Measurements from ENCODE around the gene LMO2.

LMO2 gene

DNA sequence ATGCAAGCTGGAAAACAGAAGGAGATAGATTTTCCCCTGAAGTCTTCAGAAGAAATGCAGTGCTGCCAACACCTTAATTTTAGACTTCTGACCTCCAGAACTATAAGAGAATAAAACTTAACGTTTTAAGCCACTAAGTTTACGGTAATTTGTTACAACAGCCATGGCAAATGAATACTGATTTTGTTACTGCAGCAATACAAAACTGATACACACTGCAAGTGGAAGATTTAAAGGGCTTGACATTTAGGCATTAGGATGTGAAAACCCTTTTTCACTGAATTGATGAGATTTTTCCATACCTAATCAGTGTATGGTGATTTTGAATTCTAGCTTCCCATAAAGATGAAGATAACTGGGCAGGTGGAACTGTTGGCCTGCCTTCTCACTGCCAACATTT lies 22.1 kb upstream of the LMO2 start:
- no peak for DNase-seq

DNA sequence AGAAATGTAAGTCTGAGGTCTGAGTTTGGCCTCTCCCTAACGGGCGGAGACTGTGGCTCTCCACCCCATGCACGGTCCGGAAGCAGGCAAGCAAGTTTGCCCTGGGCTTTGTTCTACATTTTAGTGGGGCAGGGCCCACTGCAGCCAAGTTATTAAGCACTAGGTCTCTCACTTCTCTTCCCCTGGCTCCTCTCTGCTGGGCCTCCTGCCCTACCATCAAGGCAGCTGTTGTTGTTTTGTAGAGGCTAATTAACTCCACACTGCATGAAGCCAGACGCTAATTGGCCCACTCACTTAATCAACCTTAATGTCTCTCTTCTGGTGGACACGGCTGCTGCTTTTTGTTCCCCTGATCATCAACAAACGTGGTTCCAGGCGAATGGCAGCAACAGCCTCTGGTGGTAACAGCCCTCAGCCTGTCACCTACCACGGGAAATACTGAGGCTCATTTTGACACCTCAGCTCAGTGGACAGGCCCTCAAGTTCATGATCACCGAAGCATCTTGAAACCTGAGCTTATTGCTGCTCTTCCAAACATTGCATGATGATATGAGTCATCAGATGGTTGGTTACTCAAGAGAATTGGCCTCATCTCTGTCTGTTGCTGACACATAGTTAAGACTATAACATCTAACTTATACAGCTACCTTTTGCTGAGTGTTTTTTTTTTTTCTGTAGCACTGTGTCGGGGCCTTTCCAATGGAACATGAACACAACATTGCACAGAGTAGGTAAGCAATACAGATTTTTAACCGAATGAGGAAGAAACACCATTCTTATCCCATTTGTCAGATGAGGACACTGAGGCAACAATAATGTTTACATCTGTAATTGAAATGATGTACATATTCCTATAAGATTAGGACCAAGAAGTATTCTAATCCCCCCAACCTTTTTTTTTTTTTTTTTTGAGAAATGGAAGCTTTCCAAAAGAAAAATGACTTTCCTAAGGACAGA lies 20.8 kb upstream of the LMO2 start:
- no peak for DNase-seq

DNA sequence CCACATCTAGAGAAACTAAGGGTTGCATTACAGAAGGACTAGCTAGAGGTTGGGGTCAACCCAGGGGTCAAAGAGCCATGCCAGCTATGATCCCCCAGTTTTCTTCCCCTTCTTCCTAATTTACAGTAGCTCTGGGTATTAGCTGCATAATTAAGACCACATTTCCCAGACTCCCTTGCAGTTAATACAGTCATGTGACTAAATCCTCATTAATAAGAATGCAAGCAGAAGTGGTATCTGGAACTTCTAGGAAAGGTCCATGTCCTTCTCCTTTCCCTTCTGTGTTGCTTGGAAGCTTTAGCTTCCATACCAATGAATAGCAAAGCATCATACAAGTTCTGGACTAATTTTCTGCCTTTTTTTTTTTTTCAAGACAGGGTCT lies 19.1 kb upstream of the LMO2 start:
- DNase-seq = no peak

DNA sequence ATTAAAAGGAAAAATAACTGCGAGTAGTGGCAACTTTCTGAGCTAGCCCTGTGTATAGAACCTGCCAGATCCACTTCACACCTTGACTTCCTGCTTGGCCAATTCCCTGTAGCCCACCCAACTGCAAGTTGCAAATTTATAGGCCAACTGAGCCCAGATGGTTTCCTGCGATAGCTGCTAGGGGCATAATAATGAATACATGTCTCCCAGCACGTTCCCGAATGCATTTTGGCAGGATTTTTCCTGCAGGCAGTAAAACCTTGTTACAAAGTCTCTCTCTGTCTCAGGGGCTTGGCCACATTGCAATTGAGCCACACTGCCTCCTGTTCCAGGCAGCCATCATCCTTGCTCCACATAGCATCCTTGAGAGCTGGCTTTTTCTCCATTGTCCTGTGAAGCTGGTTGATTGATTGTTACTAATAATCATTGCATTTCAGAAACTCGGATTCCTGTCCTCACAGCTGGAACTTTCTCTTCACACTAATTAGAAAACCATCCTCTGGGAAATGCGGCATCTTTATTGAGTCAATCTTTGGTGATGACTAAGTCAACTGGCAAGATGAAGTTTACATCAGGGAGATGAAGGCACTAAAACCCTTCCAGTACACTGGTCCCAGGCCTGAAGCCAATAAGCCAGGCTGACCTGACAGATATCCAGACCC lies 18.6 kb upstream of the LMO2 start:
- DNase-seq = no peak

DNA sequence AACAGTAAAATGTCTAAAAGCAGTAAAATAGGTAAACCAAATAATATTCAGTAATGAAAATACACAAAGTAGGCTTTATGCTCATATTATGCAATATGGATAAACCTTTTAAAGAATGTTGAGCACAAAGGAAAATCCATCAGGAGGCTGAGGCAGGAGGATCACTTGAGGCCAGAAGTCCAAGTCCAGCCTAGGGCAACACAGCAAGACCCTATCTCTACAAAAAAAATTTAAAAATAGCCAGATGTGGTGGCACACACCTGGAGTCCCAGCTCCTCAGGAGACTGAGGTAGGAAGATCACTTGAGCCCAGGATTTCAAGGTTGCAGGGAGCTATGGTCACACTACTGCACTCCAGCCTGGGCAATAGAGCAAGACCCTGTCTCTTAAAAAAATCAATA lies 17.7 kb upstream of the LMO2 start:
- no peak for DNase-seq

DNA sequence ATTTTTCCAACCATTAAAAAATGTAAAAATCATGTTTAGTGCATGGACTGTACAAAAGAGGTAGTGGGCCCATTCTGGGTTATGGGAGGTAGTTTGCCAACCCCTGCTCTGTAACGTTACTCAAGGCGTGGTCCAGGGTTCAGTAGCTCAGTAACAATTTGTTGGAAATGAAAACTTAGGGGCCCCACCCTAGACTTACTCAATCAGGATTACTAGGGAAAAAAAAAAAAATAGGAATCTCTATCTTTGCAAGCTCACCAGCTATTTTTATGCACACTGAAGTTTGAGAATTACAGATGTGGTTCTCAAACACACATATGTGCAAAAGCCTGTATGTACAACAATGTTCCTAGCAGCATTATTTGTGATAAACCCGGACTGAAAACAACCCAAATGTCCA lies 17.3 kb upstream of the LMO2 start:
- no peak for DNase-seq

DNA sequence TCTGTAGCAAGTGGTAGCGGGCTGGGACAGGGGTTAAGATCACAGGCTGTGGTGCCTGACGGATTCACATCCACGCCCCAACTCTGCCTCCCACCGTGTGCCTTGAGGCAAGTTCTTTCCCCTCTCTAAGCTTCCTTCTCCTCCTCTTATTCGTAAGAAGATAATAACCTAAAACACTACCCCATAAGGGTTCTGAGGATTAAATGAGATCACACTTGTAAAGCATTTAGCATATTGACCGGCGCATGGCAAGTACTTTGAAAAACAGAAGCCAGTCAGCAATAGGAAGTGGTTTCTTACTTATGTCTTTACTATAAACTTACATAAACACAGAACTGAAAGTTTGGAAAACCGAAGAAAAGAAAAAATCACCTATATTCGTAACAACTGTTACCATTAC lies 15.5 kb upstream of the LMO2 start:
- no peak for DNase-seq

DNA sequence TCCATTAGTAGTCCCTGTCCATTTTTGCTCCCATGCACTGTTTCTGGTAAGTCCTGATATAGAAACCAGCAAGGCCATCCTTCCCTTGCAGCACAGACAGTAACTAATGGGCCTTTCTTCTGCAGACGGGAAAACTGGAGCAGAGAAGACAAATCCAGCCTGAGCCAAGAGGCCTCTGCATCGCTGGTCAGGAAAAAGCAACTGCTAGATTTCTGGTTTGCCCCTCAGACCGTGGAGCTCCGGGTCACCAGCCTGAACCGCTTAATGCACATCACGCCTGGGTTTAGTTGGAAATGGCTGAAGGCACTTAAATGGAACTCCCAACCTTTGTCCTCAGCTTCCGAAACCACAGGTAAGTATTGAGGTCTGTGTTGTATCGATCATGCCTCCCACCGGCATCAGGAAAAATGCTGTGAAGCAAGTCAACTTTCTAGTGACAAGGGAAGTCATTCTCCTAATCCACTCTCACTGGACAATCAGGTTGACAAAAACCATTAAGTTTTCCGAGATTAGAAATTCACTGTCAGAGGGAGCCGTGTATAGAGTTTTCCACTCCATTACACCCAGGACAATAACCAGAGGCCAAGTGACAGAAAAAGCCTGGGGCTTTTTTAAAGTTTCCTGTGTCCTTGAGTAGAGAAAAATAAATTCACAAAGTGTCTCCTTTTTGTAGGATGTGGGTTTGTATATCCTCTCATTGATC lies 14.8 kb upstream of the LMO2 start:
- DNase-seq = no peak

DNA sequence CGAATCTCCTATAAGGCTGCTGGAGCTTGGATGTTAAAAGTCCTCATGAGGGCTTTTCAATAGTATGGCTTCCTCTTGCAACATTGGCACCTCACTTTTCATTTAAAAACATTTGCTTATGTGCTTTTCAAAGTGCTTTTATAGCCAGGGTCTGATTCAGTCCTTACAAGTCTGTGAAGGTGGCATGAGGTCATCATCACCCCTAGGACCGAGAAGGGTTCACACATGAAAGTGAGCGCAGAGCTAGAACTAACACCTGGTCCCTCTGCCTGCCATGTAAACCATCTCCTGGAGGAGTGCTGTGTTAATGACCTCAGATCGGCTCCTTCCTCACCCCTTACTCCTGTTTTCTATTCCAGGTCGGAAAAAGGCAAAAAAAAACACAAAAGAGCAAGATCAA lies 12.2 kb upstream of the LMO2 start:
- no peak for DNase-seq

DNA sequence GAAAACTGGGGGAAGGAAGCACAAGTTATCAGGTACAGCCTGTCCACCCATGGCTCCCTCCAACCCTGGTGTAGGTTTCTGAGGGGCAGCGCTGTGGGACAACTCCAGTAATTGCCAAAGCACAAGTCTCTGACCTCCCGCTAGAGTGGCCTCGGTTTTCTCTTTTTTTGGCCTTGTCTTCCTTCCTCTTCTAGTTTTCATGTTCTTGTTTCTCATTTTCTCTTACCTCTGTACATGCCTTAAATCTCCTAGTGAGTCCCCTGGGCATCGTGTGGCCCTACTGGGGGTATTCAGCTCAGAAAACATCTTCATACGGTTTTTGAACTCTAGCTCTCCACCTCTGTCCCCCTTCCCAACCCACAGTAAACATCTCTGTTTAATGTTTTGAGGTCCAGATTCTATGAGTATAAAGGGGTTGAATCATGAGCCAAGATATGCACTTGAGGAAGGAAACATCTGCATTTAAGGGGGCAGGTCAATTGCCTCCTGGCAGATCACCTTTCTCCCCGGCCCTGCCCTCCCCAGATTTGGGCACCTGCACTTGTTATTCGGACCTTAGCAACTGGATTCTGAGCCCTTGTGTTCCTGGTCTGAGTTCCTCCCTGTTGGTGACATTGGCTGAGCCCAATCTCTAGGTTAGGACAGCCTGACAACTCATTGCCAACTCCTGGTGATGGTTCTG lies 8.4 kb upstream of the LMO2 start:
- DNase-seq = no peak

DNA sequence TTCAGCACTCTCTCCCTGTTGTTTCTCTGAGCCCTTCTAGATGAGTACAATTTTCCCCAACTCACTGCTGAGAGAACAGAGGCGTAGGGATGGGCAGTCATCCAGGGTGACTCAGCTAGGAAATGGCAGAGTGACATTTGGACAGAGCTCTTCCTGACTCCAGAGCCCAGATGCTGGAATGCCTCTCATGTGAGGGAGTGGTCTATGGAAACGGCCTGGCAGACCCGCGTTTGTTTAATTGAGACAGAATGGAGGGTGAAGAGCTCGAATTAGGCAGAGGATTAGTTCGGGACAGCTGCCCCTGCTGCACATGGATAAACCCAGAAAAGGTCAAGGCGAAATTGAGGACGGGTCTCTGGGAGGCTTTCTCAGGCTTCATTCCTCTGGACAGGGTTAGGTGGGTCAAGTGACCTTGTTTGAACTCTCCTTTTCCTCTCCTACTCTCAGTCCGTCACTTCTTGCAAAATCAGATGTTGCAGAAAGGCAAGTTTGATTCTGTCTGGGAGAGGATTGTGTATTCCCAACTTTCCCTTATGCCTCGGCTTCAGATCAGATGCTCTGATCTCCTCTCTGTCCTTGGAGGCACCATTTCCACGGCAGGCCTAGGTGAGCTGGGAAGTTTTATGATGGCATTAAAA lies 7.6 kb upstream of the LMO2 start:
- no peak for DNase-seq

DNA sequence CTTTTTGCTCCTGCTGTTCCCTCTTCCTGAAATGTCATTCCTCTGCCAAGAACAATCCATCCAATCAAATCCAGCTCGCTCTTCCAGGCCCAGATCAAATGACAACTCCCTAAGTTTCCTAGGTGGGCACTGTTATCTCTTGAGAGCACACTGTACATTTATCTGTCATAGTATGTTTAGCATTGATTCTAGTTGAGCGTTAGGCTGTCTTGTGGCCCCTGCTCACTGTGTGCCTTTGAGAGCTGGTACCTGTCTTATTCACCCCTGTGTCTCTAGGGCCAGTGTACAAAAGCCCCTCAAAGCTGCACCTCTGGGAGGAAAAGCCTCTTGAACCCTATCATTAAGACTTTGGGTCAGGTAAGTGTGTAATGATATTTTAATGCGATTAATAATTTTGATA lies 7.1 kb upstream of the LMO2 start:
- DNase-seq = no peak

DNA sequence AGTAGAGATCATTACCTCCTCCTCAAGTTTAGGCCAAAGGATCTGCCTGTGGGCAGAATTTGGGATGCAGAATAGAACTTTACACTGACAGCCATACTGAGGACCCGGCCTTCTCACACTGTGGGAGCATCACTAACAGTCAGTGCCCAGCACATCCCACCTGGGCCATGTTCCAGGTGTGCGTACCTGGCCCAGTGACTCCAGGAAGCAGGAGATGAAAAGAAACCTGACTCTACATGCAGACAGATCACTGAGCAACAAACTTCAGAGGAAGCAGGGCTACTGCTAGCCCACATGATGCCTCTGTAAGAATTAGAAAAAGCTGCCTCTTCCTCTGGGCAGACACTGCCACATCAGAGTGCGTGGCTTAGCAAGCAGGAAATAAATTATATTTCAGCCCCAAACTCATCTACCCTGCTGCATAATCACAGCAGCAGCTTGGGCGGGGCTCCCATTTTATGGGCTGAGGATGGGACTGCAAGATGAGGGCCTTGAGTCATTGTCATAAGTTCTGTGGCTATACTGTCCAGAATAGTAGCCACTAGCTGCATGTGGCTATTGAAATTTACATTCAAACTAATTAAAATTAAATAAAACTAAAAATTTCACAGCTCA lies 6.0 kb upstream of the LMO2 start:
- no peak for DNase-seq

DNA sequence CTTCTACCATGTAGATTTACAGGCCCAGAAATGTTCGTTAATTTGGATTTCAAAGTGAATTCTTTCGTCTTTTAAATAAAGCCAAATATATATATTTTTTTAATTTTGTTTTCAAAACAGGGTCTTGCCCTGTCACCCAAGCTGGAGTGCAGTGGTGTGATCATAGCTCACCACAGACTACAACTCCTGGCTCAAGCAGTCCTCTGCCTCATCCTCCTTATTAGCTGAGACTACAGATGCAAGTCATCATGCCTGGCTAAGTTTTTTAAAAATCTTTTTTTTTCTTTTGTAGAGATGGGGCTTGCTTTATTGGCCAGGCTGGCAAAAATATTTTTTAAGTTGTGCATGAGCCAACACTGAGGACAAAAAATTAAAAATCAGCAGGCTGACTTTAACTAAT lies 5.0 kb upstream of the LMO2 start:
- DNase-seq = no peak

DNA sequence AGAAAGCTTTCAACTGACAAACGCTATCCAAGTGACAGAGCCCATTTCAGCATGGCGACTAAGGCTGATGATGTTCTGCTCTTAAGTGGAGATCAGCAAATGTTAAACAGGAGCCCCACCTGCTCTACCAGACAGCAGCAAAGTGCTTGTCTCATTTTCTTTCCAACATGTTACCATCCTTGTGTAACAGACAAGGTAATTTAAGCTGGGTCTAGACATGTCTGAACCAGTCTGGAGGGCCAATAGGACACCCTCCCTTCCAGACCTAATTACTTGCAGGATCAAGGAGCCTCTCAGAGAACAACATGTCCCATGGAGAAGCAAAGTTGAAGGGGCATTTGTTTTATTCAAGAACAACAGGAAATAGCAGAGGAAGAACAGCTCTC lies 3.9 kb upstream of the LMO2 start:
- DNase-seq = no peak

DNA sequence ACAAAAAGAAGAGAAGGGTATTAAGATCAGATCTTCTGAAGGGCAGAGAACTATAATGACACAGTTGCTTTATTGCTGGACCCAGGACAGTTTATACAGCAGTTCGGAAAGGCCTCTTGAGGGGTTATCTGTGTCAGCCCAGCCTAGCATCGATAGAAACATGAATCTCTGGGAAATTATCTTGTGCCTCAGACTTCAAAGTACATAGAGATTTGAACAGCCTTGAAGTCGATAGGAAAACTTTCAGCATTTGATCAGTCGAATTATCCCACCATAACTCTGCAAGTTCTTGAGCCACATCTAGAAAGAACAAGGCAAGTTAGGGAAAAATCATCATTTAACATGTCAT lies 2.5 kb upstream of the LMO2 start:
- no peak for DNase-seq

DNA sequence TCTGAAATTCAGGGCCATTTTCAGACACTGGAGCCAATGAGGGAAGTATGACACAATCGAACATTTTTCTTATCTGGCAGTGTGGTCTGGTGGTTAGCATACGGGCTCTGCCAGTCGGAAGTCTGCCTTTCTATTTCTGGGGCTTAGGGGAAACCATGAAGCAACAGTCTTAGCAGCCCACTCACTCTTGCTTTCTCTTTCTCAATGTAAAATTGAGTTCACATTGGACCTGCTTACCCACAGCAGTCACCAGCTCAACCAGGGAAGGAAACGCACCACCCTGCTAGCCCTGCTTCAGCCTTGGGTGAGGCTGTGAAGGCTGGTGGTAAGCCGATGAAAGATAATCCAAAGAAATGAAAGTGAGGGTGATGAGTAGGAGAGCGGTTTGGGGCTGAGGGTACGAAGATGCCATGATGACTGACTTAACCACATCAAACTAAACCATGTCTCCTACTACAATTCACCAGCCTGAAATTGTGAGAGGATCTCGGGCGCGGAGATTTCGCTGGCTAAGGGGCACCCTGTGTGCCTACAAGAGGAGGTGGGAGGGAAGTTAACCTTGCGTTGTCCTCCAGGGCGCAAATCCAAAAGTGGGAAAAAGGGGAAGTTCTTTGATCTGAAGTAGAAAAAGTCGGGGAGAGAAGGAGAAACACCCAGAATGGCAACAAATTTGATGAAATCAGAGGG lies 2.0 kb upstream of the LMO2 start:
- peak in 3 of 5 donors; percentile 10 to 76 (median 17) for DNase-seq

DNA sequence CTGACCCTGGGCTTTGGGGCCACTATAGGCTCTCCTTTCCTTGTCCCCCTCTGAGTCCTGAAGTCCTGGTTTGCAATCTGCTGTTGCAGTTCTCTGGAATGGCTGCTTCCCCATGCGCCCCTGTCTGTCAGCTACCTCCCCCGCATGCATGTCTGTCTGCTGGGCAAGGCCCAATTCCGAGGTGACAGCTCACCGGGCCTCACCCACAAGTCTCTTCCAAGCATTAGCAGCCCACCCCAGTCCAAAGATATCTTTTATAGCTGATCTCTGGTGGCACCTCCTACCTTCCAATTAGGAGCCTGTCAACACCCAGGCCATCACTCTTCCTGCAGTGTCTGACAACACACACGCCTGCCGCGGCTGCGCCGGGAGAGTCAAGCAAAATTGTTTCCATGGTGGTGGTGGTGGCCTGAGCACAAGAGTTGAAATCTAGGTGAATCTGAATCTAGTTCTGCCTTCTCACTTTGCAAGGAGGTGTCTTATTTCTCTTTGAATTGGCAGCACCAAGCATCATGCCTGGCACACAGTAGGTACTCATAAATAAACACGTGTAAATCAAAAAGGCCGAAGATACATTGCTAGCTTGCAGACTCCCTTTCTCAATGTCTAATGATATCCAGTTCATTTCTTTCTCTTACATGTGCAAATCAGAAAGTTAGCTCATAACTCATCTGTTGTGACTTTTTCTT lies 1.2 kb upstream of the LMO2 start:
- no peak for DNase-seq

DNA sequence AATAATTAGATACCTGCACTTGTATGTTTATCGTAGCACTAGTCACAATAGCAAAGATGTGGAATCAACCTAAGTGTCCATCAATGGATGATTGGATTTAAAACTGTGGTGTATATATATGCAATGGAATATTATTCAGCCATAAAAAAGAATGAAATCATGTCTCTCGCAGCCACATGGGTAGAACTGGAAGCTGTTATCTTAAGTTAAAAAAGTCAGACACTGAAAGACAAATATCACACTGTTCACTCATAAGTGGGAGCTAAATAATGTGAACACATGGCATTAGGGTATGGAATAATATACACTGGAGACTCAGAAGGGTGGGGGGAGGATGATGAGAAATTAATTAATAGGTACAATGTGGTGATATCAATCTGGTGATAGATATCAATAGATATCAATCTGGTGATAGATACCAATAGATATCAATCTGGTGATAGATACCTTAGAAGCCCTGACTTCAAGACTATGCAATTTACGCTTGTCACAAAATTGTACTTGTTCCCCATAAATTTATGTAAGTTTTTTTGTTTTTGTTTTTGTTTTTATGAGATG lies 2.0 kb downstream of the LMO2 start:
- no peak for DNase-seq

DNA sequence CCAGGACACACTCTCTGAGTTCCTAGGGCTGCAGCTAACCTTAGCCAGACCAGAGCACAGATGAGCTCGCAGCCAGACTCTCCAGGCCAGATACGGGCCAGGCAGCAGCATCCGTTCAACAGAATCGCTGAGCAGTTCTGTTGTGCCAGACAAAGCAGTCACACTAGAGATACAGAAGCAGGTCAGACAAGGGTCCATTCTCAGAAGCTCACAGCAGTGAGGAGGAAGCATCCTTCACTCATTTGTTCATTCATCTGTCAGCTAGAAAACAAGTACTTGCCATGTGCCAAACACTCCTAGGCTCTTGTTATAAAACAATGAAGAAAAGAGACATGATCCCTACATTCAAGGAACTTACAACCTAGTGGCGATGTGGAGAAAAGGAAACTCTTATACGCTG lies 2.6 kb downstream of the LMO2 start:
- no peak for DNase-seq

DNA sequence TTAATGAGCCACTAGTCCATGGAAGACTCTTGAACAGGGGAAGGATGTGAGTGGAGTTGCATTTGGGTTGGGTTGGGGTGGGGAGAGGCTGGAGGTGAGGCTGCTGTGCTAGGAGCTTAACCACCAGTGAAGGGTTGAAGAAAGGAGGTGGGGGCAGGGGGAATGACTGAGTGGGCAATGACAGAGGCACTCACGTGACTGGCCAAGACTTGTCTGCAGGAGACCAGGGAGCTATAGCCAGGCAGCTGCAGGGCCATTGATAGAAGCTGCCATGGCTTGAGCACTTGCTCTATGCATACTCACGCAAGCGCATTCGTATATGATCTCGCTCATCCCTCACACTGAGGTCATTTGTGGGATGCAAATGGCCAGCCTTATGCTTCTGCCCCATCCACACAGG lies 4.0 kb downstream of the LMO2 start:
- DNase-seq = no peak

Data from T-helper 1 cell (primary cell).